HG03175 (cell line): ENCODE results near the gene NTM.
"Not testable (repeated sequence)": the region's sequence is repeated elsewhere in the genome, so short reads cannot be mapped to it uniquely, and the experiment has no call there.

Experiments used
- ATAC-seq: cut with Tn5 transposase; IDR thresholded peaks from one replicate; pipeline ENCODE4 v1.9.1; 2021; ENCODE audit warnings: mild to moderate bottlenecking, moderate library complexity; ENCODE audit not compliant: unreplicated experiment

The NTM gene

DNA sequence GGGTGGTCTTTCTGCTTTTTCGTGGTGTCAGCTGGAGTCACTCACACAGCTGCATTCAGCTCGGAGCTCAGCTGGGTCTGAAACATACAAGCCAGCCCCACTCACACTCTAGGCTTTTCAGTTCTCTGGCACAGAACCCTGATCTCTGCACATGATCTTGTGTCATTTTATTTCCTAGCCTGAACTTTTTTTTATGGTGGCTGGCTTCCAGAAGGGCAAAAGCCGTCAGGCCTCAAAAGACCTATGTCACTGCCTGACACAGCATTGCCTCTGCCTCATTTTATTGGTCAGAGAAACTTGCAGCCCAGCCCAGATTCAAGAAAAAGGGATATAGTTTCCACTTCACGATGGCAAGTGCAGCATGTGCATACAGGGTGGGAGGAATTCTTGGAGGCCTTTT, 117.8 kb downstream of the NTM start:
- ATAC-seq = no peak

GRCh38 chr11:131491503-131491902, 121.1 kb downstream of the NTM start:
- ATAC-seq = no peak

DNA sequence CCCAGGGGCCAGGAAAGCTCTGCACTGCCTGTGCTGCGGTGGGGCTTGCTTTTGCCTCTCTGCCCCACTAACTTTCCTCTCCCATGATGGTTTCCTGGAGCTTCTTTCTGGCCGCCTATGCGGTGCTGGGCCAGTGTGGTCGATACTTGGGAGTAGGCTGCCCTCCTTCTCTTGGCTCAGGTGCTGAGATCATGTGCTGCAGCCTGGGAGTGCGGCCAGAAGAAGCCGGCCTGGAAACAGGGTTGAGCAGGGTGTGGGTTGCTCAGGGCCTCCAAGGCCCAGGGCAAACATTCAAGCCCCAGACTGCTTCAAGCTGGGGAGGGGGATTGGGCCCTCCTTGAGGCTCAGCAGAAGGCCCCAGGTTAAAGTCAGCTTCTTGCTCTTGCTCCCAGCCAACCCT, 125.0 kb downstream of the NTM start:
- no peak for ATAC-seq

DNA sequence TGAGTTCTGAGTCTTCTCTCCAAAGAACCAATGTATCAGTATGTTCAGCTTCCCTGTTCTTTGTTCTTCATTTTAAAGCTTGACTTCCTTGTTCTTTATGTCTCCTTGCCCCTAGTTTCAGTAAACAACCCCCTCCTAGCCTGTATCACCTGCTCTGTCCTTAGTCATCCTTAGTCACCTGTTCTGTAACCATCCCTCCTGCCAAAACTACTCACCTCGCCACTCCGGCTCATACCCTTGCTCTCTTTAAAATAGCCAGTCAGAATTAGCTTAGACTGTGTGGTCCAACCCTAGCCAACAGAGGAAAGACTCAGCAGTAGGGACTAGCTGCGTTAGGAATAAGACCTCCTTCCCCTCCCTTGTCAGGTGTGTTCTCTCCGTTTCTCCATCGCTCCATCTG, 127.3 kb downstream of the NTM start:
- not testable (repeated sequence) for ATAC-seq

GRCh38 chr11:131498631-131499160, 128.3 kb downstream of the NTM start:
- no peak for ATAC-seq

DNA sequence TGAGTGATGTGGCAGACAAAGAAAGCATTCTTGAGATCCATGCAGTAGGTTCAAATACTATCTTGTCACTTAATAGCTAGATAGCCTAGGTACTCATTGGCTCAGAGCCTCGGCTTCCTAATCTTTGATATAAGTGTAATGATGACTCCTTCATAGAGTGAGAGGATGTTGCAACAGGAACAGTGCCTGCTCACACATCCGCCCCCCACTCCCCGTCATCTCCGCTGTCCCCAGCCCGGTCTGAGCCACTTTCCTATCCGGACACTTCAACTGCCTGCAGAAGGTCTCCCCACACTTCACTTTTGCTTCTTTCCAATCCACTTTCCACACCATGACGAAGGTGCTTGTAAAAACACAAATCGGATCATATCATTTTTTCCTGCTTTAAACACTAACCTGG, 128.8 kb downstream of the NTM start:
- no peak for ATAC-seq

DNA sequence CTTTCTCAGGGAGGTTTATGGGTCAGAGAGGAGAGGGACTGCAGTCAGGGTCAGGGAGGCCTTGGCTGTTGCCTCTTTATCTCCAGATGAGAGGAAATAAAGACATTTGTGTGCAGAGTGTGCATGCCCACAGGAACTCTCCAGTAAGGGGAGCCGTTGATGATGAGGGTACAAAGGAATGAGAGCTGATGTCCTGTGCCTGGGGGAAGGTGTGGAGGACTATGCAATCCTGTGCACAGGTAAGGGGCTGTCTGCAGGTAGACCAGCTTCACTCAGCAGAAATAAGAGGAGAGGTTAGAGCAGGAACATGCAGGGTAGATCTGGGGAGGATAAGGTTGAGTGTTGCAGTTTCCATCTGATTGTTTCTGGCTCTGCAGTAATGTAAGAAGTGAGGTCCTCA, 132.6 kb downstream of the NTM start:
- no peak for ATAC-seq

DNA sequence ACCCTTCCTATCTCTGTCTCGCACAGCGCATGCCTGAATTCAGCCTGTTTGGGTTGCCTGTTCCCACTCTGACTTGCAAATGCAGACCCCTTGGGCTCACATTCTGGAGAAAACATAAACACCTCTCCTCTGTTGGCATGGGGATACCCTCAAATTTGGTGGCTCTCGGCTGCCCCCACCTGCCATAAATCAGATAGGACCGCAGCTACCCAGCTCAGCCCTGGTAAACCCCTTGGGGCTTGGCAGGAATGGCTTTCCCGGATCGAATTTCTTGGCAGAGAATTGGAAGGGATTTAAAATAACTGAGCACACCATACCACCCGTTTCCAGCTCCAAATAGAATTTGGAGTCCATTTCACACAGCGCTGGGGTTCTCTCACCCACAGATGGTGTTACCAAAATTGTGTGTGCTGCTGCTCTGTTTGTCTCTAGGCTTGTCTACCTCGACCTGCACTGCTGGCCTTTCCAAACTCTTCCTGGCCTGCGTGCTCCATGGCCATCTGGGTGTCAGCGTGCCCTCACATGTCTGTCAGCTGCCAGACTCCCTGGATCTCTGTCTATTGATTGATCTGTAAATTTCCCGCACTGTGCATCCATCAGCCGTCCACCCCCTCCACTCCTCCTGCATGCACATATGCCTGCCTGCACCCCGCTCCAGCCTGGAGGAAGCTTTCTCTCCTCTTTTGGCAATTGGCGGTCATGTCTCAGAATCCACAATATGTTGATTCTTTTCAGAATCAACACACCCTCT, 134.0 kb downstream of the NTM start:
- no peak for ATAC-seq

DNA sequence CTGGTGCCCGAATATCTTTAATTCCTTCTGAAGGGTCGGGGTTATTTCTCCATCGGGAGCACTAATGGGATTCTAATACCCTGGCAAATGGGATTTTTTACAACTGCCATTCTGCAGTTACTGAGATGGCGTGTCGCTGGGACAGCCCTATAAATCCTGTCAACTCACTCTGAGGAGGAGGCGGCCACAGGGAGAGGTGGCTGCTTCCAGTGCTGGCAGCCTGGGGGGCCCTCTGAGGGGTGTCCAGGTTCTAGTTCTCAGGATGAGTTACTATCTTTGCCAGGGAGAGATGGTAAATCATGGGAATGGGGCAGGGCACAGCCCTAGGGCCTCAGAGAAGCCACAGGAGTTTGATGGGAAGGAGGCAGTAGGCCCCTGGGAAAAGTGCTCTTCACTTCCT, 135.9 kb downstream of the NTM start:
- ATAC-seq = no peak

- ATAC-seq = no peak
Measured at GRCh38 chr11:131510662-131511061, 140.2 kb downstream of the NTM start.

DNA sequence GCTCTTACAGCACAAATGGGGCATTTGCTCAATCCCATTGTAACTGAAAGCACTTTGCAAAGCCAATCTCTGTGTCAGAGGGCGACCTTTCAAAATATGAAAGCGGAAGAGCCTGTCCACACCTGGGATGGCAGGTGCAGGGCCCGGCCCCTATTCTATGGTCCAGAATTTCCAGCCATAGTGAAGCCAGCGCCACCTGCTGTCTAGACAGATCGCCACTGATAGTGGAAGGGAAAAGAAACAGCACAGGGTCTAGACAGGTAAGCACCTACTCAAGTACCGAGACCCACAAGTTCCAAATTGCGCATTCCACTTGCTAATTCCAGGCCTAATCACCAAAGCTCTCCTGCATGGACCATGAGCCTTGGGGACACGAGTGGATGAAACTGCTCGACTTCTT, 141.4 kb downstream of the NTM start:
- peak; percentile 56 for ATAC-seq

DNA sequence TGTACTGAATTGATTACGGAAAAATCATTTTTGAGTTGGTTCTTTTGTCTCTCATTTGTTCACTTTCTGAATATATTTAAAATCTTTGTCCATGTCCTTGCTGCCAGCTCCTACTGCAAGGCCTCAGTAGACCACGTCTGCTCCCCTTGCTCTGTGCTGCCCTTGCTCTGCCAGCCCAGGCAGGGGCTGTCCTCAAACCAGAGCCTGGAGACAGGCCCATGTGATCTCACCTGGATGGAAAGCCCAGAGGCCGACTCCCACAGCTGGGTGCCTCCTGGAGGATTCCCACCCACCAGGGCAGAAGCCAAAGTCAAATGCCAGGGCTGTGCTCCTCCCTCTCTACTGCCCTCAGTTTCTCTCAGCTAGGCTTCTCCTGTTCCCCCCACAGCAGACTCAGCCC, 141.8 kb downstream of the NTM start:
- ATAC-seq = no peak

DNA sequence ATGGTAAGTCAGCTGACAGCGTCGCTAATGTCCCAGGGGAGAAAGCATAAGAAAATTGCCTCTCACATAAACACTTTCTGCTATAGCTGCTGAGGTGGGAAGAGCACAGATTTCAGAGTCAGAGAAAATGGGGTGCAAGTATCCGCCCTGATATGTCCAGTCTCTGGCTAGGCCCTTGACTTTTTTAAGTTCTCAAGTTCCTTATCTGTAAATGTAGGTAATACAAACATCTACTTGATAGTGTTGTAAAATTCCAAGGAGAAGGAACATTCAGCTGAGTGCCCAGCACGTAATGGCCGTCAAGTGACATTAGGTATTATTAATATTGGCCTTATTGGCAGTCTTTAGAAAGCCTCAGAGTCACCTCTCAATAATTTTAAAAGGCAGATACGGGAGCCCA, 143.6 kb downstream of the NTM start:
- no peak for ATAC-seq

DNA sequence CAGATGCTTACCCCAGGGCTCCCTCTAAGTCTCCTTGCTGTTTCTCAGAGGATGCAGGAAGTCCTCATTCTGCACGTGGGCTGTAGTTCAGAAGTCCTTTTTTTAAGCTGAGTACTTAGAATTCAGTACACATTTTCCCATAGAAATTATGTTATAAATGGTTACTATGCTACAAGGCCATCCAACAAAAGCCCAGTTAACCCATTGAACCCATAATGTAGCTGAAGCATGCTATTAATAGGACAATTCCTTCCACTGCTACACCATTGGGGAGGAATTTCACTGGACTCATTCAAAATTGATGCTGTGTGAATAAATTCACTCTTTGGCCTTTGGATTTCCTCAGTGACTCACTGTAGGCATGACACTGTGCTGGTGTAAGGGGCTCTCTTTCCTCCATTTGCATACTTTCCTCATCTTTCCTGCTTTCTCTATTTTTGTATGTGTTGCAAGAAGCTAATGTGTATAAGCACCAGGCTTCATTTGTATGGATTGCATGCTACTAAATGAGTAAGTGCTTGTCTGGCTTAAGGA, 148.0 kb downstream of the NTM start:
- no peak for ATAC-seq

GRCh38 chr11:131522851-131523250, 152.4 kb downstream of the NTM start:
- no peak for ATAC-seq

- ATAC-seq = no peak
Measured at GRCh38 chr11:131530407-131530806, 160.0 kb downstream of the NTM start.

GRCh38 chr11:131533149-131533548, 162.7 kb downstream of the NTM start:
- ATAC-seq = no peak

- ATAC-seq = no peak
Measured at GRCh38 chr11:131533998-131534397, 163.6 kb downstream of the NTM start.

DNA sequence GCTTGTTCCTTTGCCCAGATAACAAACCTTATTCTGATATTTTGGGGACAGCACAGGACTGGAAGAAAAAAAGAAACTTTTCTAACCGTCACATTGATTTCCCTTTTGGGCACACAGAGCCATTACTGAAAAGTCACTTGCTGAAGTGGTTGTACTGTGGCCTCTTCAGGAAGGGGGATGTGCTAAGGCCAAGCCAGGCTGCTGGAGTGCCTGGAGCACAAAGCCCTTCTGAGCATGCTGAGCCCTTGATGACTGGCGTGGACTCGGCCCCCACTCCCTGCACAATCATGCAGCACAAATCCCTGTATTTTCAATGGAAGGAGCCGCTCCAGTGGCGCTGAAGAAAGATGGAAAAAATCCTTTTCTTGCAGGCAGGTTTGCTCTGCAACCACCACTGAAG, 164.2 kb downstream of the NTM start:
- no peak for ATAC-seq

DNA sequence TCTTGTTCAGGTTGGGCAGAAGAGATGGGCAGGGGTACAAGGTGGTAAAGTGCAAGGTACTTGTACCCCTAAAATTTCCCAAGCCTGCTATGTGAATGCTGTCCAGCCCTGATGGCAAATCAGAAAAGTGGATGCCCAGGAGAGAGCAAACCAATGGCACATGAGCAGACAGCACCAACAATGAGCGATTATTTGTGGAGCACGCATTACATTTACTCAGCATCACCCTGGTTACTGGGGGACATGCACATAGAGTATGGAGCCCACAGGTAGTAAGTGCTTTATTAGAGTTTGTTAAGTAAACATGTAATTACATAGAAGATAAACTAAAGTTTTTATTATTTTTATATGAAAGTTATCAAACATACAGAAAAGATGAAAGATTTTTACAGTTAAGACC, 165.7 kb downstream of the NTM start:
- ATAC-seq = no peak

- ATAC-seq = no peak
Measured at GRCh38 chr11:131537196-131537595, 166.8 kb downstream of the NTM start.

DNA sequence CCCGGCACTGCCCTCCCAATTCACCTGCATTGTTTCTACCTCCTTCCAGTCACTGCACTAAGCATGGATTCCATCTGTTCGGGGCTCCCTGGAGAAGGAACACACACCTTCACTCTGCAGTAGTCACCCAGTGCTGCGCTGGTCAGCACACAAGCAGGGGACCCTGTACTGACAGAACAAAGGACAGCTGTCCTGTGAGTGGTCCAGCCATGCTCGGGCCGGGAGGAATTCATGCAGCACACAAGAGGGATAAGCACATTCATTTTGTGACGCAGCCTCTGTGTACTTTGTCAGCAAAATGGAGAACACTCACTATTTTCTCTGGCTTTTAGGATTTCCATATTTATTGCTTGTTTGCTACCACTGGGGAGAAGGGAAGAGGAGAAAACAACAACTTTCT, 167.3 kb downstream of the NTM start:
- ATAC-seq = no peak

GRCh38 chr11:131538322-131538721, 167.9 kb downstream of the NTM start:
- ATAC-seq = no peak
